Activated T-cell treated with anti-CD3 and anti-CD28 coated beads, Interleukin-2, amount 50 U/mL, for 72 hours (primary cell): Measurements from ENCODE around the gene CROCC2. TPM values are rescaled to one million over a fixed set of nuclear protein-coding genes. Genes with fewer than 3 reads are reported as not detected.

Experiments used
- ATAC-seq, 2 donors: fragments of 150-1000 bp; cut with Tn5 transposase; replicated peaks in 1 of 2; 2 replicates each; pipeline ENCODE4 v1.10.0; 2021; ENCODE audit warnings: moderate library complexity in 2 of 2, mild to moderate bottlenecking in 1 of 2
- DNase-seq, 2 donors: peaks; one replicate each; pipeline ENCODE4 v3.0.0; 2021 to 2022; ENCODE audit warnings: mixed read lengths in 1 of 2
- H3K27ac Mint-ChIP-seq: one replicate; pipeline ENCODE4 v1.8.0; 2022; ENCODE audit warnings: mild to moderate bottlenecking, moderate library complexity, mixed read lengths
- H3K27me3 Mint-ChIP-seq: one replicate; pipeline ENCODE4 v1.8.0; 2022; ENCODE audit warnings: low read depth, mixed read lengths
- H3K36me3 Mint-ChIP-seq, 2 donors: one replicate each; pipeline ENCODE4 v1.8.0; 2022; ENCODE audit warnings: mixed read lengths in 2 of 2, mild to moderate bottlenecking in 1 of 2; ENCODE audit not compliant: insufficient read depth in 2 of 2
- H3K4me1 Mint-ChIP-seq: one replicate; pipeline ENCODE4 v1.8.0; 2022; ENCODE audit warnings: low read depth, mixed read lengths
- H3K4me3 Mint-ChIP-seq, 2 donors: one replicate each; pipeline ENCODE4 v1.8.0; 2022; ENCODE audit warnings: mild to moderate bottlenecking in 2 of 2, mixed read lengths in 2 of 2, moderate library complexity in 2 of 2
- H3K9me3 Mint-ChIP-seq, 2 donors: one replicate each; pipeline ENCODE4 v1.8.0; 2022; ENCODE audit warnings: mixed read lengths in 2 of 2
- total RNA-seq, 2 donors: library from RNA; stranded (reverse); gene quantifications; one replicate each; pipeline ENCODE4 v1.2.3, GENCODE V29; 2022

Gene CROCC2
- total RNA-seq, 2 donors from 2014 or later: not detected

DNA sequence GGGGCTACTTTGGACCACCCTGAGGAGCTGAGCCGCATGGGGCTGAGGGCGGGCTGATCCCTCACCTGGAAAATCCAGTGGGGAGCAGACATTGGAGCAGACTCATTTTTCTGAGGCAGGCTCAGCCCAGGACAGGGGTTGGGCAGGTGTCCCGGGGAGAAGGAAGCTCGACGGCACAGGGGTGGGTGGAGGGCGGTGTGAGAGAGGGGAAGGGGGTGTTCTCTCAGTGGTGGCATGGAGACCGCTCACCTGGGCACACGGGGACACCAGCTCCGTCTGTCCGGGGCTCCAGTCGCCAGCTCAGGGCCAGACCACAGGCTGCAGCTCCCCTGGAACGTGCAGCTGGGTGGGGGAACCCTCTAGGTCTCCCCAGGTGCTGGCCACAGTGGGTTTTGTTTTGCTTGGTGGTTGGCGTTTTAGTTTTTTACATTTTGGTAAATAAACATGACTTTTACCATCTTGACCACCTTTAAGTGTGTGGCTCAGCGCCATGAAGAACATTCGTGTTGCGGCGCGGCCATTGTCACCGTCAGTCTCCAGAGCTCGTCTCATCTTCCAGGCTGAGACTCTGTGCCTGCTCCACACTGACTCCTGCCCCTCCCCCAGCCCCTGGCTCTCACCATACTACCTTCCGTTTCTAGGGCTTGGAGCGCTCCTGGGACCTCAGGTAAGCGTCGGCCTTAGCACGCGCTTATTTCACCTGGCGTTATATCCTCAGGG lies 5.8 kb upstream of the CROCC2 start:
- no peaks in the 10 kb centered on the region for H3K9me3 Mint-ChIP-seq
- ATAC-seq: no peak
- no peak overlapping the region for H3K4me3 Mint-ChIP-seq
- no peak overlapping the region for H3K27ac Mint-ChIP-seq
- no peaks in the 10 kb centered on the region for H3K36me3 Mint-ChIP-seq
- no peaks in the 10 kb centered on the region for H3K27me3 Mint-ChIP-seq
- DNase-seq: no peak
- H3K4me1 Mint-ChIP-seq: no peaks in the 10 kb centered on the region

DNA sequence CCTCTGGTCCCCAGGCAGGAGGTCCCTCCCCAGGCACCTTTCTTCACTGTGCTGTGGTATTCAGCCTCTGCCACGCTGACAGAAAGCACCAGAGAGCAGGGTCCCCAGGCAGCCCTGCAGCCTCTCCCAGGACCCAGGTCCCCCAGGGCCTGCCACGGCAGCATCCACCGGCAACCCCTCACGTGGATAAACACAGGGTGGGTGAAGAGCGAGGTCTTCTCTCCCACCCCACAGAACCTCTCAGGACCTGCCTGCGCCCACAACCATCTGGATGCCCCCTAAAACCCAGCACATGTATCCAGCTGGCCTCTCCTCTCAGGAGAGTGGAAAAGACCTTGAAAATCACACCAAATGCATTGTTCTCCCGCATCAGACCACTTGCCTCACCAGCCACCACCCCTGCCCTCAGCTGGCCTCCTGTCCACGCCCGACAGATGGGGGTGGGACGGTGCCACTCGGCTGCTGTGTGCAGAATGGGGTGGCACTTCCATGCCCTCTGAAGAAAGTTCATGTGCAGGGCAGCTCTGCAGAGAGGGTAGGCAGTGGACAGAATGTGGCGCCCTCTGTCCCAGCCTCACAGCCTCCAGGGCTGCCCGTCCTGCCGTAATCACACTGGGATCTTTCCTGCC lies 4.0 kb upstream of the CROCC2 start:
- no peak for DNase-seq
- ATAC-seq: no peak
- Mint-ChIP-seq H3K27ac (no peak overlapping the region), H3K4me3 (no peak overlapping the region), H3K4me1 (no peaks in the 10 kb centered on the region), H3K27me3 (no peaks in the 10 kb centered on the region), H3K36me3 (no peaks in the 10 kb centered on the region), H3K9me3 (no peaks in the 10 kb centered on the region)

DNA sequence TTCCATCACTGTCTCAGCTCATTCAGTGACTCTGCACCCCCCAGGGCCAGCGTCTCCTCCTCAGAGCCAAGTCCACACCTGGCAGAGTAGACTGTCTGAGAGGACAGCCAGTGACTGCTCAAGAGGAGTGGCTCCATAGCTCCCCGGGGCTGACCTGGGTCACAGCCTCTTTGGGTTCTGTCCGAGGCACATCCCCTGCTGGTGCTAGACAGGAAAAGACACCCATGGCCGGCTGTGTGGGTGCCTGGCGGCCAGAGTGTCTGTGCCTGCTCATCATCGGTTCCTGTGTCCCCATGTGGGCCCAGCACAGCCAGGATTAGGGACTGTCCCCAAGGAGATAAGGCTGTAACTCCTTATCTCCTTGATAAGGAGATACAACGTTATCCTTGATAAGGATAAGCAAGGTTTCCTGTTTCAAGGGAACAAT lies 3.5 kb upstream of the CROCC2 start:
- Mint-ChIP-seq H3K9me3 (no peaks in the 10 kb centered on the region), H3K4me3 (no peak overlapping the region), H3K36me3 (no peaks in the 10 kb centered on the region), H3K27ac (no peak overlapping the region), H3K27me3 (no peaks in the 10 kb centered on the region), H3K4me1 (no peaks in the 10 kb centered on the region)
- DNase-seq: no peak
- ATAC-seq: no peak

- Mint-ChIP-seq H3K36me3 (no peaks in the 10 kb centered on the region), H3K4me1 (no peaks in the 10 kb centered on the region), H3K27me3 (no peaks in the 10 kb centered on the region), H3K4me3 (no peak overlapping the region), H3K27ac (no peak overlapping the region), H3K9me3 (no peaks in the 10 kb centered on the region)
- DNase-seq (no peak), ATAC-seq (no peak)
Observed at GRCh38 chr2:240903191-240904060, 2.7 kb upstream of the CROCC2 start.

GRCh38 chr2:240904216-240905175 lies 1.6 kb upstream of the CROCC2 start:
- ATAC-seq (no peak), DNase-seq (no peak)
- no peaks in the 10 kb centered on the region for H3K27me3 Mint-ChIP-seq
- H3K9me3 Mint-ChIP-seq: no peaks in the 10 kb centered on the region
- no peak overlapping the region for H3K4me3 Mint-ChIP-seq
- H3K4me1 Mint-ChIP-seq: no peaks in the 10 kb centered on the region
- H3K36me3 Mint-ChIP-seq: no peaks in the 10 kb centered on the region
- no peak overlapping the region for H3K27ac Mint-ChIP-seq

- H3K36me3 Mint-ChIP-seq: no peaks in the 10 kb centered on the region
- ATAC-seq: no peak
- no peak overlapping the region for H3K4me3 Mint-ChIP-seq
- H3K27ac Mint-ChIP-seq: no peak overlapping the region
- no peaks in the 10 kb centered on the region for H3K4me1 Mint-ChIP-seq
- no peaks in the 10 kb centered on the region for H3K9me3 Mint-ChIP-seq
- no peak for DNase-seq
- H3K27me3 Mint-ChIP-seq: no peaks in the 10 kb centered on the region
Observed at GRCh38 chr2:240905176-240905781, 857 bp upstream of the CROCC2 start.

- Mint-ChIP-seq H3K36me3 (no peaks in the 10 kb centered on the region), H3K4me3 (no peak overlapping the region), H3K9me3 (no peaks in the 10 kb centered on the region)
Observed at GRCh38 chr2:240906911-240907590, 915 bp downstream of the CROCC2 start.

GRCh38 chr2:240909216-240909974 lies 3.3 kb downstream of the CROCC2 start:
- no peaks in the 10 kb centered on the region for H3K9me3 Mint-ChIP-seq
- DNase-seq (no peak), ATAC-seq (no peak)
- H3K27ac Mint-ChIP-seq: no peak overlapping the region
- H3K36me3 Mint-ChIP-seq: no peaks in the 10 kb centered on the region
- H3K4me3 Mint-ChIP-seq: no peak overlapping the region
- no peaks in the 10 kb centered on the region for H3K4me1 Mint-ChIP-seq
- peaks cover 8% of the 10 kb centered on the region for H3K27me3 Mint-ChIP-seq

More at GRCh38 chr2:240906911-240907590, 915 bp downstream of the CROCC2 start:
- Mint-ChIP-seq H3K27ac (no peak overlapping the region), H3K27me3 (peaks cover 5% of the 10 kb centered on the region), H3K4me1 (no peaks in the 10 kb centered on the region)
- DNase-seq (no peak), ATAC-seq (no peak)

DNA sequence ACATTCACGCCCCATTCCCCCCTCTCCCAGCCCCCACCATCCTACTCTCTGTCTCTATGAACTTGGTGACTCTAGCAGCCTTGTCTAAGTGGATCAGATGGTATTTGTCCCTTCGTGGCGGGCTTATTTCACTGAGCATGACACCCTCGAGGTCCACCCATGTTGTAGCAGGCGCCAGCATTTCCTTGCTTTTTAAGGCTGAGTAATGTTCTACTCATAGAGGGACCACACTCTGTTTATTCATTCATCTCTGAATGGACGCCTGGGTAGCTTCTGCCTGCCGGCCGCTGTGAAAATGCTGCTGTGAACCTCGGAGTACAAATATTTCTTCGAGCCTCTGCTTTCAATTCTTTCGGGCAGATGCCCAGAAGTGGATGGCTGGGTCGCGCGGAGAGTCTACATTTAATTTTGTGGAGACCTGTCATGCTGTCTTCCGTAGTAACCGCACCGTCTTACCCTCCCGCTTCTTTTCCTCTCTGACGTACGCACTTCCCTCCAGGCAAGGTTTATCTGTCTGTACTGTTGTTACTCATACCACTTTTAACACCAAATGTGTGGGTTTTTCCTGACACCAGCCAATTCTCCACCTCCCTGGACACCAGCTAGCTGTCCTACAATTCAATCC lies 5.6 kb downstream of the CROCC2 start:
- H3K36me3 Mint-ChIP-seq: no peaks in the 10 kb centered on the region
- H3K4me1 Mint-ChIP-seq: no peaks in the 10 kb centered on the region
- no peak overlapping the region for H3K27ac Mint-ChIP-seq
- no peak for DNase-seq
- no peaks in the 10 kb centered on the region for H3K9me3 Mint-ChIP-seq
- no peak overlapping the region for H3K4me3 Mint-ChIP-seq
- peaks cover 19% of the 10 kb centered on the region for H3K27me3 Mint-ChIP-seq
- ATAC-seq: no peak

DNA sequence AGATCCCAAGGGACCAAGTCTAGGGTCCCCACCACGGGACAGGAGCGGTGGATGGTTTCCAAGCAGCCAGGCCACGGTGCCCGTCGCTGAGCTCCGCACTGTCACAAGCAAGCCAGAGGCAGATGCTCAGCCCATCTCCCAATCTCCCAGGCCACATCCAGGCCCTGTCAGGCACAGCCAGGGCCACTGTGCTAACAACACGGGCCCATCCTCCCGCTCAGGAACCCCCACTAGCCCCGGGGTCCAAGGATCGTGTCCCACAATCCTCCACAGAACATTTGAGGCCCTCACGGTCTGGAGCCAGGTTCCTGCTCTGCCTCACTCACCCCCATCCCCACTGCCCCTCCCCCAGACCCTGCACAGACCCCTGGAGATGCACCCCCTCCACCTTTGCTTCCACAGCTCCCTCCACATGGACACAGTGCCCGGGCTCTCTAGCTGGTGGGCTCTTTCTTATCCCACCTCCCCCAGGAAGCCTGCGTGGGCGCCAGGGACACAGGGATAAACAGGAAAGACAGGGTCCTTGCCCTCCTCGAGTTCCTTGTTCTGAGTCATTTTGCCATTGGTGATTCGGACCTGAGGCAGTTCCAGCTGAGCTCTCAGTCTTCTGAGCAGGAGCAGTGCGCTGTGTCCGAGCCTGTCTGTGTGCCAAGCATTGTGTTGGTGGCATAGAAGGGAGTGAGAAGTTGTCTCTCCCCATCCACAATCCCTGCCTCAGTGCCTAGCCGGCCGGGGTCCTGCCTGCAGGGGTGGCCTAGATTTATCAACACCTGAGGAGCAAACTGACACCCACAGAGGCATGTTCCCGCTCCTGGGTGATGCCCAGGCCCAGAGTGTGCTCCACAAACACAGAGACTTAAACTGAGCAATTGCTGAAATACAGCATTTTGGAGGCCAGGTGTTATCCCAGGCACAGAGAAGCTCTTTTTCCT lies 7.0 kb downstream of the CROCC2 start:
- Mint-ChIP-seq H3K9me3 (no peaks in the 10 kb centered on the region), H3K36me3 (no peaks in the 10 kb centered on the region), H3K4me3 (no peak overlapping the region), H3K27me3 (peaks cover 25% of the 10 kb centered on the region), H3K4me1 (no peaks in the 10 kb centered on the region), H3K27ac (no peak overlapping the region)
- DNase-seq: no peak
- ATAC-seq: no peak
